Neural cell (in vitro differentiated cells): ENCODE measurements around the gene HSFX3.

Experiments
- CTCF ChIP-seq: fragments of 450-650 bp; IDR thresholded peaks from 2 replicates; pipeline ENCODE4 v1.5.1; 2014; ENCODE audit warnings: antibody characterized with exemption, mild to moderate bottlenecking, moderate library complexity; ENCODE audit not compliant: poor library complexity, severe bottlenecking
- EP300 ChIP-seq: fragments of 450-650 bp; conservative IDR thresholded peaks from 2 replicates; pipeline ENCODE4 v1.6.1; 2014; ENCODE audit warnings: antibody characterized with exemption, mild to moderate bottlenecking, moderate library complexity; ENCODE audit not compliant: poor library complexity, severe bottlenecking
- EZH2 ChIP-seq: fragments of 200-600, 300-800 bp; shearing (Covaris generic), sonication (generic); IDR thresholded peaks from 2 replicates; pipeline ENCODE4 v1.6.1; 2014; ENCODE audit warnings: antibody characterized with exemption, low read length, borderline replicate concordance, mild to moderate bottlenecking; ENCODE audit not compliant: insufficient read depth, poor library complexity, severe bottlenecking
- MXI1 ChIP-seq: fragments of 450-650 bp; conservative IDR thresholded peaks from 2 replicates; pipeline ENCODE4 v1.6.1; 2014; ENCODE audit warnings: antibody characterized with exemption, mild to moderate bottlenecking; ENCODE audit not compliant: poor library complexity, severe bottlenecking
- POLR2AphosphoS5 ChIP-seq: IDR thresholded peaks from 2 replicates; pipeline ENCODE4 v1.6.1; 2012
- RAD21 ChIP-seq: fragments of 450-650 bp; conservative IDR thresholded peaks from 2 replicates; pipeline ENCODE4 v1.6.1; 2014; ENCODE audit warnings: antibody characterized with exemption, mild to moderate bottlenecking, moderate library complexity
- REST ChIP-seq: IDR thresholded peaks from 2 replicates; pipeline ENCODE4 v1.6.1; 2012; ENCODE audit warnings: borderline replicate concordance
- TAF1 ChIP-seq: IDR thresholded peaks from 2 replicates; pipeline ENCODE4 v1.6.1; 2012; ENCODE audit warnings: low read depth

GRCh38 chrX:149515954-149516602 lies 33.6 kb downstream of the HSFX3 start:
- TF ChIP-seq CTCF (no peak), EZH2 (no peak), RAD21 (no peak), POLR2AphosphoS5 (no peak), REST (no peak), TAF1 (no peak), MXI1 (no peak), EP300 (no peak)
